B cell (primary cell): ENCODE data around the gene ZBTB25. TPM values are rescaled to one million over a fixed set of nuclear protein-coding genes. Genes with fewer than 3 reads are reported as not detected.

Experiments
- ATAC-seq: fragments of 200-7000 bp; cut with Tn5 transposase; one replicate; pipeline ENCODE4 v1.10.0; 2021; ENCODE audit warnings: low read depth, mild to moderate bottlenecking, moderate number of reproducible peaks, moderate library complexity
- CTCF ChIA-PET: fragments of 350-600 bp; sonication (Branson Sonifier 250); formaldehyde crosslinking; loops from one replicate; lab custom pipeline; 2021; ENCODE audit warnings: antibody characterized with exemption, inconsistent platforms; lab: Charles Lee
- POLR2A ChIA-PET: fragments of 350-600 bp; sonication (Branson Sonifier 250); formaldehyde crosslinking; loops from one replicate; lab custom pipeline; 2021; ENCODE audit warnings: antibody characterized with exemption; lab: Charles Lee
- DNase-seq: peaks from one replicate; pipeline ENCODE4 v3.0.0; 2013
- H2AFZ ChIP-seq: 2 replicates; pipeline ENCODE4 v1.6.1; 2012; ENCODE audit warnings: mild to moderate bottlenecking, low read depth, low read length; ENCODE audit not compliant: insufficient read depth, poor library complexity, severe bottlenecking
- H3K27ac ChIP-seq, 2 donors: 1 replicate in 1 of 2; 2 replicates in 1 of 2; pipeline ENCODE4 v1.5.1; 2012 to 2013; ENCODE audit warnings: low read length in 2 of 2, mild to moderate bottlenecking in 2 of 2, moderate library complexity in 1 of 2
- H3K27me3 ChIP-seq, 4 experiments: fragments of 200-600 bp in 1 of 4; sonication (generic) in 1 of 4; replicated peaks in 1 of 4; 1 replicate in 2 of 4; 2 replicates in 2 of 4; pipeline versions ENCODE4 v1.6.1 to v1.7.0; 2013 to 2016; ENCODE audit warnings: low read length in 3 of 4, mild to moderate bottlenecking in 2 of 4, mixed read lengths in 1 of 4, moderate library complexity in 1 of 4; ENCODE audit not compliant: insufficient read depth in 4 of 4, control insufficient read depth in 3 of 4; ENCODE audit errors: control extremely low read depth in 1 of 4
- H3K36me3 ChIP-seq, 2 experiments: replicated peaks in 1 of 2; 1 replicate in 1 of 2; 2 replicates in 1 of 2; pipeline versions ENCODE4 v1.6.1 to v1.7.1; 2013; ENCODE audit warnings: low read length in 1 of 2; ENCODE audit not compliant: insufficient read depth in 2 of 2, control insufficient read depth in 1 of 2; ENCODE audit errors: control extremely low read depth in 1 of 2, extremely low read depth in 1 of 2
- H3K4me1 ChIP-seq, 2 donors: fragments of 200-600 bp in 1 of 2; sonication (generic) in 1 of 2; 1 replicate in 1 of 2; 2 replicates in 1 of 2; pipeline versions ENCODE4 v1.5.1 to v1.6.1; 2013 to 2017; ENCODE audit warnings: low read length in 2 of 2; ENCODE audit not compliant: control insufficient read depth in 2 of 2, insufficient read depth in 2 of 2
- H3K4me2 ChIP-seq: replicated peaks from 2 replicates; pipeline ENCODE3; 2012; ENCODE audit warnings: mild to moderate bottlenecking, low read depth, low read length; ENCODE audit not compliant: poor library complexity, severe bottlenecking
- H3K4me3 ChIP-seq, 5 experiments: fragments of 200-600 bp in 1 of 5; sonication (generic) in 1 of 5; 1 replicate in 3 of 5; 2 replicates in 2 of 5; pipeline versions ENCODE4 v1.5.1 to v1.7.0; 2011 to 2016; ENCODE audit warnings: low read length in 4 of 5, mild to moderate bottlenecking in 4 of 5, low read depth in 2 of 5, control low read depth in 1 of 5, moderate library complexity in 1 of 5; ENCODE audit not compliant: insufficient read depth in 1 of 5; ENCODE audit errors: control extremely low read depth in 1 of 5, extremely low read depth in 1 of 5
- H3K79me2 ChIP-seq: fragments of 200-600 bp; sonication (generic); one replicate; pipeline ENCODE4 v1.6.0; 2016; ENCODE audit warnings: low read length; ENCODE audit not compliant: control insufficient read depth, insufficient read depth
- H3K9ac ChIP-seq: fragments of 200-600 bp; sonication (generic); 2 replicates; pipeline ENCODE4 v1.6.1; 2017; ENCODE audit warnings: mild to moderate bottlenecking, low read length, moderate library complexity
- H3K9me3 ChIP-seq, 3 donors: one replicate each; pipeline versions ENCODE4 v1.6.1 to v1.7.1; 2013; ENCODE audit warnings: low read length in 2 of 3; ENCODE audit not compliant: control insufficient read depth in 2 of 3, insufficient read depth in 1 of 3; ENCODE audit errors: control extremely low read depth in 1 of 3
- H4K20me1 ChIP-seq: 2 replicates; pipeline ENCODE4 v1.6.0; 2012; ENCODE audit warnings: mild to moderate bottlenecking, low read length; ENCODE audit not compliant: insufficient read depth, control insufficient read depth, poor library complexity, severe bottlenecking
- H3K27ac Mint-ChIP-seq: one replicate; pipeline ENCODE4 v1.8.0; 2021; ENCODE audit warnings: mixed read lengths
- H3K27me3 Mint-ChIP-seq: one replicate; pipeline ENCODE4 v1.8.0; 2021; ENCODE audit warnings: mixed read lengths
- H3K4me1 Mint-ChIP-seq: one replicate; pipeline ENCODE4 v1.8.0; 2021; ENCODE audit warnings: mixed read lengths
- H3K4me3 Mint-ChIP-seq: one replicate; pipeline ENCODE4 v1.8.0; 2021; ENCODE audit warnings: mixed read lengths
- H3K9me3 Mint-ChIP-seq: one replicate; pipeline ENCODE4 v1.8.0; 2022; ENCODE audit warnings: mixed read lengths; ENCODE audit not compliant: insufficient read depth
- EZH2 ChIP-seq: IDR thresholded peaks from 2 replicates; pipeline ENCODE4 v1.6.1; 2012; ENCODE audit warnings: borderline replicate concordance, low read depth, mild to moderate bottlenecking, moderate library complexity, low read length; ENCODE audit not compliant: insufficient read depth, poor library complexity, severe bottlenecking
- WGBS: methylation state at CpG from one replicate; pipeline ENCODE4 v1.1.5; 2013; ENCODE audit warnings: missing lambda C conversion rate; ENCODE audit not compliant: insufficient coverage; 5-methylcytosine and 5-hydroxymethylcytosine counted together
- intact Hi-C: fragments of 100-400 bp; cut with micrococcal nuclease; formaldehyde crosslinking; loops from one replicate; pipeline ENCODE4 v1.10.0; 2022
- polyA plus RNA-seq: library from polyadenylated mRNA; depleted of rRNA; stranded (reverse); fragments of >200 nt; gene quantifications from 2 replicates; pipeline ENCODE4 v1.2.3, GENCODE V29; 2012
- total RNA-seq, 2 donors: library from RNA; stranded (reverse); fragments of 120-200 nt in 1 of 2; gene quantifications; 1 replicate in 1 of 2; 2 replicates in 1 of 2; pipeline versions ENCODE4 v1.2.3 to v1.2.4, GENCODE V29; 2013 to 2022
- TF ChIP-seq, protein P1 (sequence below): fragments of 200-600 bp; IDR thresholded peaks from one replicate; pipeline ENCODE4 v1.8.0; 2022; ENCODE audit warnings: antibody characterized with exemption, mild to moderate bottlenecking

Gene ZBTB25
- total and polyA plus RNA-seq, 2 donors (not counting 1 experiment from before 2014, with no cell fraction given): 20.8 to 45.7 TPM

GRCh38 chr14:64410084-64410774 is 93.4 kb downstream of the ZBTB25 start:
- POLR2A ChIA-PET: no interaction called here
- H3K9me3 ChIP-seq: no peaks in the 10 kb centered on the region
- H3K27ac ChIP-seq: peak overlapping the region in 1 of 2 donors; percentile 64
- no peak overlapping the region for H3K4me3 ChIP-seq
- peaks cover 5 to 8% of the 10 kb centered on the region in 2 donors for H3K4me1 ChIP-seq
- no peak for ATAC-seq
- no peak for DNase-seq
- CTCF ChIA-PET: interaction anchor here (0.8 kb wide), 1 partner anchor 20 kb away, joined by 5 read pairs; no protein-coding TSS in a partner anchor
- Mint-ChIP-seq H3K9me3 (no peaks in the 10 kb centered on the region), H3K4me1 (peaks cover 18% of the 10 kb centered on the region), H3K4me3 (no peak overlapping the region), H3K27me3 (no peaks in the 10 kb centered on the region), H3K27ac (peak overlapping the region; percentile 46)
- H3K27me3 ChIP-seq: no peaks in the 10 kb centered on the region
- H3K36me3 ChIP-seq: peaks cover 5 to 16% of the 10 kb centered on the region in 2 experiments
- no peaks in the 10 kb centered on the region for H4K20me1 ChIP-seq
- intact Hi-C loops: no loop called here
- TF ChIP-seq, protein P1, sequence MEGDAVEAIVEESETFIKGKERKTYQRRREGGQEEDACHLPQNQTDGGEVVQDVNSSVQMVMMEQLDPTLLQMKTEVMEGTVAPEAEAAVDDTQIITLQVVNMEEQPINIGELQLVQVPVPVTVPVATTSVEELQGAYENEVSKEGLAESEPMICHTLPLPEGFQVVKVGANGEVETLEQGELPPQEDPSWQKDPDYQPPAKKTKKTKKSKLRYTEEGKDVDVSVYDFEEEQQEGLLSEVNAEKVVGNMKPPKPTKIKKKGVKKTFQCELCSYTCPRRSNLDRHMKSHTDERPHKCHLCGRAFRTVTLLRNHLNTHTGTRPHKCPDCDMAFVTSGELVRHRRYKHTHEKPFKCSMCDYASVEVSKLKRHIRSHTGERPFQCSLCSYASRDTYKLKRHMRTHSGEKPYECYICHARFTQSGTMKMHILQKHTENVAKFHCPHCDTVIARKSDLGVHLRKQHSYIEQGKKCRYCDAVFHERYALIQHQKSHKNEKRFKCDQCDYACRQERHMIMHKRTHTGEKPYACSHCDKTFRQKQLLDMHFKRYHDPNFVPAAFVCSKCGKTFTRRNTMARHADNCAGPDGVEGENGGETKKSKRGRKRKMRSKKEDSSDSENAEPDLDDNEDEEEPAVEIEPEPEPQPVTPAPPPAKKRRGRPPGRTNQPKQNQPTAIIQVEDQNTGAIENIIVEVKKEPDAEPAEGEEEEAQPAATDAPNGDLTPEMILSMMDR: no peak
- H3K4me2 ChIP-seq: no peak overlapping the region
- peaks cover 14% of the 10 kb centered on the region for H3K79me2 ChIP-seq
- no peak overlapping the region for H2AFZ ChIP-seq
- H3K9ac ChIP-seq: no peak overlapping the region
- 100% methylated on average over 1 of the region's 5 CpGs for WGBS

DNA sequence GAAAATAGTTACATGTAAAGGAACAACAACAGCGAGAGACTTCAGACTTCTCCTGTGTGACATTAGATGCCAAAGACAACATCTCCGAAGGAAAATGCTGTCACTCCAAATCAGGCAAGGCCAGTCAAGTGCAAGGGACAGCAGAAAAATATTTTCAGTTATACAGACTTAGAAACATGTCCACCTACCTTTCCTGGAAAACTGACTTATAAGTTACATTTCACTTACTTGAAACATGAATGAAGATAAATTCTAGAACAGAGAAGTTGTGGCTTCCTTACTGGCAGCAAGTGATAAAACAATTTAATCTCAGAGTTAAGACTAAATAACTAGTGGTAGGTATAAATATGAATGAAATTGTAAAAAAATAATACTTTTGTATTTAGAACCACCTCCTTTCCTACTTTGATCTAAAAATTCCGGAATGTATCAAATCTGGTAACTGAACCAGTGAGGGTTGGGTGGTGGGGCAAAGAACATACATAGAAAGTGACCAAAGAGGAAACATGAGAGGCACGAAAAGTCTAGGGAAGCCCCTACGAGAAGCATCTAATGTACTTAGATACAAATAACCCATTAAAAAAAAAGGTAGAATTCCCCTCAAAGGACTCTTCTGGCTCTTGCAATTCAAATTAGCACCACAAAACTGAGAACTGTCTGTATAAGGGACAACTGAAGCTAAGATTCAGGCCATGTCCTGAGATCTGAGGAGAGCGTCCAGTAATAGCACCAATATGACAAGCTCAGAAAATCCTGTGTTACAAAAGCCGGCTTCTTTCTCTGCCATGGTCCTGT is 94.3 kb downstream of the ZBTB25 start:
- H3K4me3 Mint-ChIP-seq: peak overlapping the region; percentile 15
- Histone ChIP-seq H2AFZ (no peak overlapping the region), H3K27ac (peak overlapping the region in 1 of 2 donors; percentile 64), H3K9me3 (no peaks in the 10 kb centered on the region), H3K27me3 (no peaks in the 10 kb centered on the region), H3K9ac (peak overlapping the region; percentile 18), H3K36me3 (peaks cover 3 to 11% of the 10 kb centered on the region in 2 experiments), H3K79me2 (peaks cover 20% of the 10 kb centered on the region), H3K4me2 (peak overlapping the region; percentile 16), H3K4me1 (peaks cover 5 to 8% of the 10 kb centered on the region in 2 donors), H3K4me3 (no peak overlapping the region), H4K20me1 (no peaks in the 10 kb centered on the region)
- peak; percentile 43 for ATAC-seq
- H3K27ac Mint-ChIP-seq: peak overlapping the region; percentile 23
- CTCF ChIA-PET: interaction anchor here (0.8 to 1.0 kb wide), 2 partner anchors 21 to 70 kb away, joined by 3 to 5 read pairs; no protein-coding TSS in a partner anchor
- TF ChIP-seq, protein P1: no peak
- TF ChIP-seq EZH2: no peak
- H3K27me3 Mint-ChIP-seq: no peaks in the 10 kb centered on the region
- intact Hi-C loops: no loop called here
- H3K4me1 Mint-ChIP-seq: peaks cover 19% of the 10 kb centered on the region
- DNase-seq: peak; percentile 29
- H3K9me3 Mint-ChIP-seq: no peaks in the 10 kb centered on the region
- WGBS: 75% methylated on average over 2 of the region's 7 CpGs
- POLR2A ChIA-PET: no interaction called here
